ENCODE results near the gene OMA1.

Gene OMA1

GRCh38 chr1:58441699-58442098 is 104.8 kb downstream of the OMA1 start:
- H3K9me2 ChIP-seq (ENCODE audit: low read depth, low read length) = no peaks in the 10 kb centered on the region
- no peaks in the 10 kb centered on the region for H3K9me3 ChIP-seq (ENCODE audit: low read length)
- H3K4me1 ChIP-seq (ENCODE audit: insufficient read depth, low read length, severe bottlenecking) = no peaks in the 10 kb centered on the region
- no peak overlapping the region for H3K4me3 ChIP-seq (ENCODE audit: low read depth, low read length, poor library complexity, severe bottlenecking)
- H3K4me2 ChIP-seq (ENCODE audit: low read length) = no peak overlapping the region
- H3K27me3 ChIP-seq (ENCODE audit: insufficient read depth, low read length) = no peaks in the 10 kb centered on the region
- H3F3A ChIP-seq (ENCODE audit: insufficient read depth, low read length) = no peaks in the 10 kb centered on the region
- no peak for TF ChIP-seq EZH2 (IDR thresholded peaks at IDR 0.05; ENCODE audit: borderline replicate concordance, low read length)
- no peak for TF ChIP-seq CTCF (IDR thresholded peaks at IDR 0.05; ENCODE audit: low read length)
- no peak overlapping the region for H3K27ac ChIP-seq (ENCODE audit: low read depth, low read length, poor library complexity, severe bottlenecking)
- no peaks in the 10 kb centered on the region for H3K79me2 ChIP-seq (ENCODE audit: insufficient read depth, low read length)
- H3K36me3 ChIP-seq (ENCODE audit: insufficient read depth, low read length) = no peaks in the 10 kb centered on the region
- no peak overlapping the region for H2AFZ ChIP-seq (ENCODE audit: low read length)
- no peak overlapping the region for H3K9ac ChIP-seq (ENCODE audit: low read length)
- H4K20me1 ChIP-seq (ENCODE audit: insufficient read depth, low read length) = no peaks in the 10 kb centered on the region

GRCh38 chr1:58440696-58441095 is 105.8 kb downstream of the OMA1 start:
- Histone ChIP-seq H3K4me1 (ENCODE audit: insufficient read depth, low read length, severe bottlenecking) (no peaks in the 10 kb centered on the region), H3K9ac (ENCODE audit: low read length) (no peak overlapping the region), H3K4me3 (ENCODE audit: low read depth, low read length, poor library complexity, severe bottlenecking) (no peak overlapping the region), H3F3A (ENCODE audit: insufficient read depth, low read length) (no peaks in the 10 kb centered on the region), H4K20me1 (ENCODE audit: insufficient read depth, low read length) (no peaks in the 10 kb centered on the region), H3K36me3 (ENCODE audit: insufficient read depth, low read length) (no peaks in the 10 kb centered on the region), H3K4me2 (ENCODE audit: low read length) (no peak overlapping the region), H3K9me3 (ENCODE audit: low read length) (no peaks in the 10 kb centered on the region), H3K79me2 (ENCODE audit: insufficient read depth, low read length) (no peaks in the 10 kb centered on the region), H3K27me3 (ENCODE audit: insufficient read depth, low read length) (no peaks in the 10 kb centered on the region), H3K9me2 (ENCODE audit: low read depth, low read length) (no peaks in the 10 kb centered on the region), H2AFZ (ENCODE audit: low read length) (no peak overlapping the region), H3K27ac (ENCODE audit: low read depth, low read length, poor library complexity, severe bottlenecking) (no peak overlapping the region)
- TF ChIP-seq CTCF (IDR thresholded peaks at IDR 0.05; ENCODE audit: low read length) = no peak
- no peak for TF ChIP-seq EZH2 (IDR thresholded peaks at IDR 0.05; ENCODE audit: borderline replicate concordance, low read length)

- no peaks in the 10 kb centered on the region for H3K9me3 ChIP-seq (ENCODE audit: low read length)
- H3K27ac ChIP-seq (ENCODE audit: low read depth, low read length, poor library complexity, severe bottlenecking) = no peak overlapping the region
- no peaks in the 10 kb centered on the region for H3K4me1 ChIP-seq (ENCODE audit: insufficient read depth, low read length, severe bottlenecking)
These were observed 106.6 kb downstream of the OMA1 start for GRCh38 chr1:58439946-58440345.

More at GRCh38 chr1:58439946-58440345, 106.6 kb downstream of the OMA1 start:
- TF ChIP-seq CTCF (IDR thresholded peaks at IDR 0.05; ENCODE audit: low read length) (no peak), EZH2 (IDR thresholded peaks at IDR 0.05; ENCODE audit: borderline replicate concordance, low read length) (no peak)
- no peaks in the 10 kb centered on the region for H3K27me3 ChIP-seq (ENCODE audit: insufficient read depth, low read length)
- H3K9me2 ChIP-seq (ENCODE audit: low read depth, low read length) = no peaks in the 10 kb centered on the region
- H3K4me2 ChIP-seq (ENCODE audit: low read length) = no peak overlapping the region
- no peak overlapping the region for H2AFZ ChIP-seq (ENCODE audit: low read length)
- H3K4me3 ChIP-seq (ENCODE audit: low read depth, low read length, poor library complexity, severe bottlenecking) = no peak overlapping the region
- H3K79me2 ChIP-seq (ENCODE audit: insufficient read depth, low read length) = no peaks in the 10 kb centered on the region
- H3K9ac ChIP-seq (ENCODE audit: low read length) = no peak overlapping the region
- no peaks in the 10 kb centered on the region for H3F3A ChIP-seq (ENCODE audit: insufficient read depth, low read length)
- H3K36me3 ChIP-seq (ENCODE audit: insufficient read depth, low read length) = no peaks in the 10 kb centered on the region
- H4K20me1 ChIP-seq (ENCODE audit: insufficient read depth, low read length) = no peaks in the 10 kb centered on the region
